Common myeloid progenitor, CD34-positive (primary cell): Measurements from ENCODE around the gene H2BW2.

Source experiments
- CTCF ChIA-PET: fragments of 350-600 bp; sonication (Branson Sonifier 250); formaldehyde crosslinking; loops from one replicate; lab custom pipeline; 2021; ENCODE audit warnings: antibody characterized with exemption; lab: Charles Lee
- POLR2A ChIA-PET: fragments of 350-600 bp; sonication (Branson Sonifier 250); formaldehyde crosslinking; loops from one replicate; lab custom pipeline; 2021; ENCODE audit warnings: antibody characterized with exemption; lab: Charles Lee
- DNase-seq, 3 donors: peaks; one replicate each; pipeline versions ENCODE4 v3.0.0 to v3.0.0-alpha.2; 2013
- H3K27ac ChIP-seq, 2 experiments: 1 replicate in 1 of 2; 2 replicates in 1 of 2; pipeline ENCODE4 v1.7.0; 2013; ENCODE audit warnings: inconsistent platforms in 2 of 2, low read length in 2 of 2, mild to moderate bottlenecking in 2 of 2, low read depth in 1 of 2, moderate library complexity in 1 of 2; ENCODE audit not compliant: severe bottlenecking in 2 of 2, insufficient read depth in 1 of 2, poor library complexity in 1 of 2
- H3K27me3 ChIP-seq, 5 experiments: replicated peaks in 2 of 5; 1 replicate in 3 of 5; 2 replicates in 2 of 5; pipeline versions ENCODE4 v1.6.1 to v1.7.0; 2013; ENCODE audit warnings: low read length in 4 of 5, mild to moderate bottlenecking in 2 of 5, moderate library complexity in 2 of 5, inconsistent platforms in 1 of 5; ENCODE audit not compliant: insufficient read depth in 5 of 5, control insufficient read depth in 4 of 5
- H3K36me3 ChIP-seq, 4 experiments: 1 replicate in 2 of 4; 2 replicates in 2 of 4; pipeline versions ENCODE4 v1.6.1 to v1.7.0; 2013; ENCODE audit warnings: low read length in 3 of 4, control low read depth in 1 of 4, mild to moderate bottlenecking in 1 of 4; ENCODE audit not compliant: control insufficient read depth in 4 of 4, insufficient read depth in 4 of 4
- H3K4me1 ChIP-seq, 4 experiments: 1 replicate in 3 of 4; 2 replicates in 1 of 4; pipeline versions ENCODE4 v1.6.1 to v1.7.1; 2013; ENCODE audit warnings: low read length in 3 of 4, mild to moderate bottlenecking in 3 of 4, control low read depth in 1 of 4, inconsistent platforms in 1 of 4, moderate library complexity in 1 of 4; ENCODE audit not compliant: control insufficient read depth in 4 of 4, insufficient read depth in 4 of 4; ENCODE audit errors: control extremely low read depth in 1 of 4
- H3K4me3 ChIP-seq, 7 experiments: 1 replicate in 4 of 7; 2 replicates in 3 of 7; pipeline versions ENCODE4 v1.5.1 to v1.7.0; 2013; ENCODE audit warnings: mild to moderate bottlenecking in 7 of 7, low read length in 6 of 7, moderate library complexity in 6 of 7, inconsistent platforms in 2 of 7, low read depth in 2 of 7, control low read depth in 1 of 7; ENCODE audit not compliant: insufficient read depth in 4 of 7, control insufficient read depth in 1 of 7; ENCODE audit errors: extremely low read depth in 1 of 7
- H3K9me3 ChIP-seq, 5 experiments: 1 replicate in 4 of 5; 2 replicates in 1 of 5; pipeline versions ENCODE4 v1.6.1 to v1.7.1; 2013; ENCODE audit warnings: low read length in 4 of 5, mild to moderate bottlenecking in 2 of 5, inconsistent platforms in 1 of 5, low read depth in 1 of 5, moderate library complexity in 1 of 5; ENCODE audit not compliant: control insufficient read depth in 4 of 5, insufficient read depth in 2 of 5; ENCODE audit errors: control extremely low read depth in 1 of 5
- WGBS: methylation state at CpG from one replicate; pipeline ENCODE4 v1.1.5; 2013; ENCODE audit not compliant: insufficient coverage; 5-methylcytosine and 5-hydroxymethylcytosine counted together

Gene H2BW2

GRCh38 chrX:104084063-104084462, 44.3 kb downstream of the H2BW2 start:
- H3K36me3 ChIP-seq: no peaks in the 10 kb centered on the region
- POLR2A ChIA-PET: no interaction called here
- 94% methylated on average over 3 of the region's 4 CpGs for whole genome bisulfite sequencing
- no peak for DNase-seq
- H3K4me1 ChIP-seq: no peaks in the 10 kb centered on the region
- no peaks in the 10 kb centered on the region for H3K9me3 ChIP-seq
- peaks cover 0 to 8% (median 2%) of the 10 kb centered on the region in 5 experiments for H3K27me3 ChIP-seq
- CTCF ChIA-PET: no interaction called here
- H3K4me3 ChIP-seq: no peak overlapping the region
- no peak overlapping the region for H3K27ac ChIP-seq

- H3K27me3 ChIP-seq: peaks cover 0 to 8% (median 2%) of the 10 kb centered on the region in 5 experiments
- no peak for DNase-seq
- H3K36me3 ChIP-seq: no peaks in the 10 kb centered on the region
- CTCF ChIA-PET: no interaction called here
- no peaks in the 10 kb centered on the region for H3K9me3 ChIP-seq
- POLR2A ChIA-PET: no interaction called here
- 67% methylated on average over 5 of the region's 5 CpGs for WGBS
- H3K4me3 ChIP-seq: no peak overlapping the region
- no peaks in the 10 kb centered on the region for H3K4me1 ChIP-seq
- H3K27ac ChIP-seq: no peak overlapping the region
Measured at GRCh38 chrX:104084534-104085277, 45.0 kb downstream of the H2BW2 start.

- H3K4me3 ChIP-seq: no peak overlapping the region
- CTCF ChIA-PET: no interaction called here
- POLR2A ChIA-PET: no interaction called here
- no peaks in the 10 kb centered on the region for H3K36me3 ChIP-seq
- H3K4me1 ChIP-seq: no peaks in the 10 kb centered on the region
- no peak overlapping the region for H3K27ac ChIP-seq
- no peak for DNase-seq
- peaks cover 0 to 8% (median 2%) of the 10 kb centered on the region in 5 experiments for H3K27me3 ChIP-seq
- H3K9me3 ChIP-seq: no peaks in the 10 kb centered on the region
- WGBS: 89% methylated on average over 7 of the region's 7 CpGs
Measured at GRCh38 chrX:104085477-104085876, 45.7 kb downstream of the H2BW2 start.

- no peak for DNase-seq
- Histone ChIP-seq H3K36me3 (no peaks in the 10 kb centered on the region), H3K27me3 (peaks cover 0 to 8% (median 4%) of the 10 kb centered on the region in 5 experiments), H3K4me1 (no peaks in the 10 kb centered on the region), H3K27ac (no peak overlapping the region), H3K9me3 (no peaks in the 10 kb centered on the region), H3K4me3 (no peak overlapping the region)
- ChIA-PET CTCF (no interaction called here), POLR2A (no interaction called here)
- WGBS: 91% methylated on average over 6 of the region's 7 CpGs
Measured at GRCh38 chrX:104085919-104086318, 46.2 kb downstream of the H2BW2 start.
